ENCODE data around the gene KCTD8.

The KCTD8 gene

GRCh38 chr4:44162538-44163270, 285.9 kb downstream of the KCTD8 start:
- DNase-seq (ENCODE audit: low read depth): no peak

GRCh38 chr4:44161756-44162155, 286.9 kb downstream of the KCTD8 start:
- no peak for DNase-seq (ENCODE audit: low read depth)

- DNase-seq (ENCODE audit: low read depth): no peak
These were observed 287.7 kb downstream of the KCTD8 start for GRCh38 chr4:44160776-44161367.

- no peak for DNase-seq (ENCODE audit: low read depth)
These were observed 288.6 kb downstream of the KCTD8 start for GRCh38 chr4:44159991-44160390.

GRCh38 chr4:44157611-44158277, 290.9 kb downstream of the KCTD8 start:
- no peak for DNase-seq (ENCODE audit: low read depth)

- no peak for DNase-seq (ENCODE audit: low read depth)
These were observed 298.5 kb downstream of the KCTD8 start for GRCh38 chr4:44150091-44150576.

GRCh38 chr4:44149282-44149681, 299.3 kb downstream of the KCTD8 start:
- no peak for DNase-seq (ENCODE audit: low read depth)

GRCh38 chr4:44147571-44148075, 301.0 kb downstream of the KCTD8 start:
- no peak for DNase-seq (ENCODE audit: low read depth)

- no peak for DNase-seq (ENCODE audit: low read depth)
These were observed 302.1 kb downstream of the KCTD8 start for GRCh38 chr4:44146516-44146915.

- DNase-seq (ENCODE audit: low read depth): no peak
These were observed 302.7 kb downstream of the KCTD8 start for GRCh38 chr4:44145868-44146267.

- DNase-seq (ENCODE audit: low read depth): no peak
These were observed 316.1 kb downstream of the KCTD8 start for GRCh38 chr4:44132526-44132925.
